KOPT-K1 (cell line): Measurements from ENCODE around the gene EML4.

Experiments
- H3K27ac ChIP-seq: fragments of 200-600 bp; sonication (generic); 2 replicates; pipeline ENCODE4 v1.5.1; 2016; ENCODE audit warnings: antibody characterized with exemption, mild to moderate bottlenecking, low read depth, low read length; ENCODE audit not compliant: poor library complexity, severe bottlenecking
- H3K36me3 ChIP-seq: fragments of 200-600 bp; sonication (generic); 2 replicates; pipeline ENCODE4 v1.5.1; 2017; ENCODE audit warnings: antibody characterized with exemption, mild to moderate bottlenecking, low read length, moderate library complexity; ENCODE audit not compliant: insufficient read depth
- H3K9me3 ChIP-seq: fragments of 200-600 bp; sonication (generic); 2 replicates; pipeline ENCODE4 v1.5.1; 2017; ENCODE audit warnings: antibody characterized with exemption, low read length, mild to moderate bottlenecking; ENCODE audit not compliant: insufficient read depth, poor library complexity, severe bottlenecking

The EML4 gene

GRCh38 chr2:42180300-42180699 lies 11.1 kb downstream of the EML4 start:
- H3K36me3 ChIP-seq: no peaks in the 10 kb centered on the region
- H3K9me3 ChIP-seq: no peaks in the 10 kb centered on the region
- H3K27ac ChIP-seq: no peak overlapping the region

GRCh38 chr2:42182654-42183308 lies 13.6 kb downstream of the EML4 start:
- no peaks in the 10 kb centered on the region for H3K36me3 ChIP-seq
- no peak overlapping the region for H3K27ac ChIP-seq
- H3K9me3 ChIP-seq: no peaks in the 10 kb centered on the region

- no peaks in the 10 kb centered on the region for H3K36me3 ChIP-seq
- H3K27ac ChIP-seq: no peak overlapping the region
- no peaks in the 10 kb centered on the region for H3K9me3 ChIP-seq
These were observed 14.6 kb downstream of the EML4 start for GRCh38 chr2:42183775-42184174.

GRCh38 chr2:42184346-42184745 lies 15.2 kb downstream of the EML4 start:
- H3K36me3 ChIP-seq: no peaks in the 10 kb centered on the region
- H3K27ac ChIP-seq: no peak overlapping the region
- H3K9me3 ChIP-seq: no peaks in the 10 kb centered on the region

GRCh38 chr2:42185220-42185921 lies 16.2 kb downstream of the EML4 start:
- no peaks in the 10 kb centered on the region for H3K36me3 ChIP-seq
- no peak overlapping the region for H3K27ac ChIP-seq
- no peaks in the 10 kb centered on the region for H3K9me3 ChIP-seq

GRCh38 chr2:42186366-42186765 lies 17.2 kb downstream of the EML4 start:
- Histone ChIP-seq H3K27ac (no peak overlapping the region), H3K36me3 (no peaks in the 10 kb centered on the region), H3K9me3 (no peaks in the 10 kb centered on the region)

- Histone ChIP-seq H3K27ac (no peak overlapping the region), H3K36me3 (no peaks in the 10 kb centered on the region), H3K9me3 (no peaks in the 10 kb centered on the region)
These were observed 17.9 kb downstream of the EML4 start for GRCh38 chr2:42186945-42187632.

GRCh38 chr2:42187886-42188285 lies 18.7 kb downstream of the EML4 start:
- H3K36me3 ChIP-seq: no peaks in the 10 kb centered on the region
- H3K9me3 ChIP-seq: no peaks in the 10 kb centered on the region
- H3K27ac ChIP-seq: no peak overlapping the region

- H3K36me3 ChIP-seq: no peaks in the 10 kb centered on the region
- no peaks in the 10 kb centered on the region for H3K9me3 ChIP-seq
- H3K27ac ChIP-seq: no peak overlapping the region
These were observed 20.0 kb downstream of the EML4 start for GRCh38 chr2:42189235-42189566.

- no peaks in the 10 kb centered on the region for H3K9me3 ChIP-seq
- H3K36me3 ChIP-seq: no peaks in the 10 kb centered on the region
These were observed 21.0 kb downstream of the EML4 start for GRCh38 chr2:42190191-42190590.

GRCh38 chr2:42191285-42192009 lies 22.3 kb downstream of the EML4 start:
- H3K9me3 ChIP-seq: no peaks in the 10 kb centered on the region
- H3K27ac ChIP-seq: no peak overlapping the region
- no peaks in the 10 kb centered on the region for H3K36me3 ChIP-seq

More at GRCh38 chr2:42190191-42190590, 21.0 kb downstream of the EML4 start:
- no peak overlapping the region for H3K27ac ChIP-seq

GRCh38 chr2:42192010-42192373 lies 22.8 kb downstream of the EML4 start:
- H3K36me3 ChIP-seq: no peaks in the 10 kb centered on the region
- no peak overlapping the region for H3K27ac ChIP-seq
- no peaks in the 10 kb centered on the region for H3K9me3 ChIP-seq

- Histone ChIP-seq H3K36me3 (no peaks in the 10 kb centered on the region), H3K27ac (no peak overlapping the region), H3K9me3 (no peaks in the 10 kb centered on the region)
These were observed 23.8 kb downstream of the EML4 start for GRCh38 chr2:42192652-42193566.

GRCh38 chr2:42193722-42194187 lies 24.6 kb downstream of the EML4 start:
- H3K9me3 ChIP-seq: no peaks in the 10 kb centered on the region
- H3K27ac ChIP-seq: no peak overlapping the region
- H3K36me3 ChIP-seq: no peaks in the 10 kb centered on the region
